ENCODE measurements around the gene EFNA4. TPM values are rescaled to one million over a fixed set of nuclear protein-coding genes. Genes with fewer than 3 reads are reported as not detected.

EFNA4 gene
- total RNA-seq, 1 donor from 2014 or later = 10.1 TPM

- Mint-ChIP-seq H3K27ac (ENCODE audit: unreplicated experiment) (no peak overlapping the region), H3K36me3 (ENCODE audit: unreplicated experiment) (no peaks in the 10 kb centered on the region), H3K27me3 (ENCODE audit: unreplicated experiment) (no peaks in the 10 kb centered on the region), H3K9me3 (ENCODE audit: unreplicated experiment) (no peaks in the 10 kb centered on the region), H3K4me3 (ENCODE audit: unreplicated experiment) (no peak overlapping the region), H3K4me1 (ENCODE audit: unreplicated experiment) (peaks cover 2% of the 10 kb centered on the region)
- DNase-seq (ENCODE audit: extremely low spot score, unreplicated experiment) = no peak
- no peak for TF ChIP-seq CTCF (IDR thresholded peaks at IDR 0.05)
Measured at GRCh38 chr1:155038602-155039307, 24.8 kb upstream of the EFNA4 start.

- Mint-ChIP-seq H3K4me3 (ENCODE audit: unreplicated experiment) (no peak overlapping the region), H3K27ac (ENCODE audit: unreplicated experiment) (no peak overlapping the region), H3K36me3 (ENCODE audit: unreplicated experiment) (no peaks in the 10 kb centered on the region), H3K9me3 (ENCODE audit: unreplicated experiment) (no peaks in the 10 kb centered on the region), H3K27me3 (ENCODE audit: unreplicated experiment) (no peaks in the 10 kb centered on the region), H3K4me1 (ENCODE audit: unreplicated experiment) (peaks cover 4% of the 10 kb centered on the region)
- DNase-seq (ENCODE audit: extremely low spot score, unreplicated experiment) = no peak
- no peak for TF ChIP-seq CTCF (IDR thresholded peaks at IDR 0.05)
Measured at GRCh38 chr1:155039308-155039669, 24.3 kb upstream of the EFNA4 start.

- no peaks in the 10 kb centered on the region for H3K36me3 Mint-ChIP-seq (ENCODE audit: unreplicated experiment)
Measured at GRCh38 chr1:155040358-155041093, 23.0 kb upstream of the EFNA4 start.

GRCh38 chr1:155042789-155043188 lies 20.8 kb upstream of the EFNA4 start:
- Mint-ChIP-seq H3K27ac (ENCODE audit: unreplicated experiment) (no peak overlapping the region), H3K27me3 (ENCODE audit: unreplicated experiment) (no peaks in the 10 kb centered on the region), H3K9me3 (ENCODE audit: unreplicated experiment) (no peaks in the 10 kb centered on the region), H3K36me3 (ENCODE audit: unreplicated experiment) (no peaks in the 10 kb centered on the region), H3K4me1 (ENCODE audit: unreplicated experiment) (peaks cover 9% of the 10 kb centered on the region), H3K4me3 (ENCODE audit: unreplicated experiment) (no peak overlapping the region)
- no peak for DNase-seq (ENCODE audit: extremely low spot score, unreplicated experiment)
- TF ChIP-seq CTCF (IDR thresholded peaks at IDR 0.05) = no peak

More at GRCh38 chr1:155040358-155041093, 23.0 kb upstream of the EFNA4 start:
- Mint-ChIP-seq H3K4me1 (ENCODE audit: unreplicated experiment) (peaks cover 9% of the 10 kb centered on the region), H3K27ac (ENCODE audit: unreplicated experiment) (no peak overlapping the region), H3K27me3 (ENCODE audit: unreplicated experiment) (no peaks in the 10 kb centered on the region), H3K4me3 (ENCODE audit: unreplicated experiment) (no peak overlapping the region), H3K9me3 (ENCODE audit: unreplicated experiment) (no peaks in the 10 kb centered on the region)
- no peak for DNase-seq (ENCODE audit: extremely low spot score, unreplicated experiment)
- no peak for TF ChIP-seq CTCF (IDR thresholded peaks at IDR 0.05)

- no peak for DNase-seq (ENCODE audit: extremely low spot score, unreplicated experiment)
- no peaks in the 10 kb centered on the region for H3K27me3 Mint-ChIP-seq (ENCODE audit: unreplicated experiment)
- H3K36me3 Mint-ChIP-seq (ENCODE audit: unreplicated experiment) = no peaks in the 10 kb centered on the region
- H3K4me1 Mint-ChIP-seq (ENCODE audit: unreplicated experiment) = peaks cover 9% of the 10 kb centered on the region
- H3K4me3 Mint-ChIP-seq (ENCODE audit: unreplicated experiment) = no peak overlapping the region
- H3K9me3 Mint-ChIP-seq (ENCODE audit: unreplicated experiment) = no peaks in the 10 kb centered on the region
- no peak overlapping the region for H3K27ac Mint-ChIP-seq (ENCODE audit: unreplicated experiment)
- TF ChIP-seq CTCF (IDR thresholded peaks at IDR 0.05) = no peak
Measured at GRCh38 chr1:155043301-155043702, 20.2 kb upstream of the EFNA4 start.
